NCI-H2196 treated with DMSO at 0.1 percent for 48 hours (cell line): ENCODE results near the gene GPR34.
"Not testable (repeated sequence)": the region's sequence is repeated elsewhere in the genome, so short reads cannot be mapped to it uniquely, and the experiment has no call there.

Experiments
- DNase-seq: peaks from one replicate; lab custom pipeline; 2025; ENCODE audit not compliant: unreplicated experiment; lab: John Stamatoyannopoulos, UW

Gene GPR34

GRCh38 chrX:41688835-41689234 lies at the start of gene GPR34:
GPR34 (plus strand) TSS chrX:41688973; CDS start chrX:41695634, 6,661 bp downstream.
- DNase-seq, result no peak

GRCh38 chrX:41646201-41646600 lies 42.6 kb upstream of the GPR34 start:
- not testable (repeated sequence) for DNase-seq

- DNase-seq, result no peak
These were observed 35.6 kb upstream of the GPR34 start for GRCh38 chrX:41653125-41653524.

- DNase-seq, result no peak
These were observed 33.7 kb upstream of the GPR34 start for GRCh38 chrX:41655101-41655500.

GRCh38 chrX:41655631-41656030 lies 33.1 kb upstream of the GPR34 start:
- DNase-seq, result no peak

- DNase-seq, result no peak
These were observed 27.2 kb upstream of the GPR34 start for GRCh38 chrX:41661366-41662095.

- DNase-seq, result no peak
These were observed 24.3 kb upstream of the GPR34 start for GRCh38 chrX:41664375-41664901.

GRCh38 chrX:41664908-41665307 lies 23.9 kb upstream of the GPR34 start:
- no peak for DNase-seq

- no peak for DNase-seq
These were observed 23.1 kb upstream of the GPR34 start for GRCh38 chrX:41665686-41666085.

- no peak for DNase-seq
These were observed 22.5 kb upstream of the GPR34 start for GRCh38 chrX:41666251-41666650.

- no peak for DNase-seq
These were observed 21.1 kb upstream of the GPR34 start for GRCh38 chrX:41667631-41668030.

GRCh38 chrX:41670112-41670511 lies 18.7 kb upstream of the GPR34 start:
- no peak for DNase-seq

- no peak for DNase-seq
These were observed 17.7 kb upstream of the GPR34 start for GRCh38 chrX:41671082-41671481.

- no peak for DNase-seq
These were observed 16.1 kb upstream of the GPR34 start for GRCh38 chrX:41672643-41673042.

- not testable (repeated sequence) for DNase-seq
These were observed 12.4 kb upstream of the GPR34 start for GRCh38 chrX:41676361-41676760.

GRCh38 chrX:41677183-41678060 lies 11.4 kb upstream of the GPR34 start:
- no peak for DNase-seq

GRCh38 chrX:41684138-41684537 lies 4.6 kb upstream of the GPR34 start:
- DNase-seq, result no peak

- DNase-seq, result no peak
These were observed 3.8 kb upstream of the GPR34 start for GRCh38 chrX:41684940-41685339.

GRCh38 chrX:41686788-41687187 lies 2.0 kb upstream of the GPR34 start:
- DNase-seq, result no peak

GRCh38 chrX:41688156-41688555 lies 617 bp upstream of the GPR34 start:
- no peak for DNase-seq

- no peak for DNase-seq
These were observed 938 bp downstream of the GPR34 start for GRCh38 chrX:41689711-41690110.

- no peak for DNase-seq
These were observed 3.5 kb downstream of the GPR34 start for GRCh38 chrX:41692162-41692749.
